Right lobe of liver (tissue), 4 donors: ENCODE results near the gene STRIP2.

Experiments
- POLR2A ChIP-seq: fragments of 450-650 bp; IDR thresholded peaks from one replicate; pipeline ENCODE4 v1.6.1; 2017; ENCODE audit warnings: antibody characterized with exemption, mild to moderate bottlenecking
- TF ChIP-seq, protein P1 (sequence below), 4 donors: fragments of 200-600 bp in 3 of 4; fragments of 450-650 bp in 1 of 4; IDR thresholded peaks; one replicate each; pipeline versions ENCODE4 v1.5.1 to v1.8.0; 2016 to 2022; ENCODE audit warnings: antibody characterized with exemption in 4 of 4, mild to moderate bottlenecking in 2 of 4
- donor health status: DM: no; HTN: no; CAD: no.
- donor health status: DM: no; HTN: no; CAD: no.
- donor health status: DM: no; HTN: yes; CAD: no.

DNA sequence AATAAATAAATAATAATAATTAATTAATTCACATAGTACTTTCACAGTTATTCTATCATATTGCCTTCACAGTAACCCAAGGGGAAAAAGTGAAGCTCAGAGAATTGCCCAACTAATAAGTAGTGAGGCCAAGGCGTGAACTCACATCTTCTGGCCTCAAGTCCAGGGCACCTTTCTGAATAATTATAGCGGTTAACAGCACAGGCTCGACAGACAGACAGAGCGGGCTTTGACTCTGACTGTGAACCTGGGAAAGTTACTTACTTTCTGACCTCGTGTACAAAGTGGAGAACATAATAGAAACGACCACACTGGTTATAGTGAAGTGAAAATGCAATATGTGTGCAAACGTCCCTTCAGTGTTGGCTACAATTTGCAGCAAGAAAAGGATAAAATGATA, 62.4 kb downstream of the STRIP2 start:
- TF ChIP-seq, protein P1, sequence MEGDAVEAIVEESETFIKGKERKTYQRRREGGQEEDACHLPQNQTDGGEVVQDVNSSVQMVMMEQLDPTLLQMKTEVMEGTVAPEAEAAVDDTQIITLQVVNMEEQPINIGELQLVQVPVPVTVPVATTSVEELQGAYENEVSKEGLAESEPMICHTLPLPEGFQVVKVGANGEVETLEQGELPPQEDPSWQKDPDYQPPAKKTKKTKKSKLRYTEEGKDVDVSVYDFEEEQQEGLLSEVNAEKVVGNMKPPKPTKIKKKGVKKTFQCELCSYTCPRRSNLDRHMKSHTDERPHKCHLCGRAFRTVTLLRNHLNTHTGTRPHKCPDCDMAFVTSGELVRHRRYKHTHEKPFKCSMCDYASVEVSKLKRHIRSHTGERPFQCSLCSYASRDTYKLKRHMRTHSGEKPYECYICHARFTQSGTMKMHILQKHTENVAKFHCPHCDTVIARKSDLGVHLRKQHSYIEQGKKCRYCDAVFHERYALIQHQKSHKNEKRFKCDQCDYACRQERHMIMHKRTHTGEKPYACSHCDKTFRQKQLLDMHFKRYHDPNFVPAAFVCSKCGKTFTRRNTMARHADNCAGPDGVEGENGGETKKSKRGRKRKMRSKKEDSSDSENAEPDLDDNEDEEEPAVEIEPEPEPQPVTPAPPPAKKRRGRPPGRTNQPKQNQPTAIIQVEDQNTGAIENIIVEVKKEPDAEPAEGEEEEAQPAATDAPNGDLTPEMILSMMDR (IDR thresholded peaks at IDR 0.05) = no peak
- no peak for TF ChIP-seq POLR2A
